ENCODE data around the gene PIAS1.

The PIAS1 gene

DNA sequence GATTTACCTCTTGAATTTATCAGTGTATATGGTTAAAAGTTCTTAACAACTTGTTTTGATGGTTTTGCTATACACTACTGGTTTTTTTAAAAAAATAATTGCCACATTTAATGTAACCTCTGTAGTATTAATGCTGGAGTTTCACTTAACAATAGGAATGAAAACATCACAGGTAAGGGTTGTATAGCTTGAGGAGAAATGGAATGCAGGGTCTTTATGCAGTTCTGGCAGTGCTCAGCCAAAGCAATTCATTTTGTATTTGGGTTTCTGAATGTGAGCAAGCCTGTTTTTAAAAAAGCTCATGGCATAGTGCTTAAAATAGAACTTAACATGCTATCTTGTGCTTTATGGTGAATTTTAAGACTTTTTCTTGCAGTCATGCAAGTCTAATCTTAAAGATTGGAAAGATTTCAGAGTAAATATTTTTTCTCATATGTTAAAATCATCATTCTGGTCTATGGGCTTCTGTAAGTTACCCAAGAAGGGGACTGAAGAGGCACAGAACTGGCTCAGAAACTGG lies 8.9 kb downstream of the PIAS1 start:
- DNase-seq, result no peak

DNA sequence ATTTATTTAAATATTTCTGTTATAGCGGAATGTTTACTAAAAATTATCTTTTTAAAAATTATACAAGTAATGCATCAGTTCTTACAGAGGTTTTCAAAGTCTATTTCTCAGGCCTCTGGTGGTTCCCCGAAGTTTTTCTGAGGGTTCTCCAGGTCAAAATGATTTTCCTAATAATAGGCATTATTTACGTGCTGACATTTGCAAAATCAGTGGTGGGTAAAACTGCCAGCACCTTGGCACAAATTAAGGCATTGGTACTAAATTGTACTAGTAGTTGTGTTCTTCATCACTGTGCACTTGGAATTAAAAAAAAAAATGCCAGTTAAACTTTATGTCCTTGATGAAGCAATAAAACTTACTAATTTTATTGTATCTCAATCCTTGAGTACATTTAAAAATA lies 9.5 kb downstream of the PIAS1 start:
- DNase-seq, result no peak

DNA sequence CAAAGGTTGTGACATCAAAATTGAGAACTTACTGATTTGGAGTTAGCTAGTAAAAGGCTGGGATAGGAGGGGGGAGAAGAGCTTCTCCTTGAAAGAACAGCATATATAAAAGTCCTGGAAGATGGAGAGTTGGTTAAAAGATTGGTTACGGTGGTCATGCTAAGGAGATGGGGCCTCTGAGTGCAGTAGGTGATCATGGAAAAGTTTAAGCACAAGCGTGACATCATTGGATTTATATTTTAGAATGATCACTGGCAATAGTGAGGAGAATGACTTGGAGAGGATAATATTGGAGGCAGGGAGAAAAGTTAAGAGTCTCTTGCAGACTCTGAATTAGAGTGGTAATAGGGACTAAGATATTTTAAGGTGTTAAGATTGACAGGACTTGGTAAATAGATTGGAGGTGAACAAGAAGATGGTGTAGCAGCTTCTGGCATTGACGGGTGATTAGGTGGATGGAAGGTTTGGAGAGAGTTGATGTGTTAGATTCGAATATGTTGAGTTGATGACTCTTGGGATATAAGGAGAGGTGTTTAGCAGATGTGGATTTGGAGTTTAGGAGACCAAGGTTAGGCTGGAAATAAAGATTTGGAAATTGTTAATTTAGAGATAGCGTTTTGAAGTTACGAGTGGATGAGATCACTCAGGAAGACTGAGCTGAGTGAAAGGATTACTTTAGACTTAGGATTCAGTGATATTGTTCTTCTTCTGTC lies 19.6 kb downstream of the PIAS1 start:
- no peak for DNase-seq

DNA sequence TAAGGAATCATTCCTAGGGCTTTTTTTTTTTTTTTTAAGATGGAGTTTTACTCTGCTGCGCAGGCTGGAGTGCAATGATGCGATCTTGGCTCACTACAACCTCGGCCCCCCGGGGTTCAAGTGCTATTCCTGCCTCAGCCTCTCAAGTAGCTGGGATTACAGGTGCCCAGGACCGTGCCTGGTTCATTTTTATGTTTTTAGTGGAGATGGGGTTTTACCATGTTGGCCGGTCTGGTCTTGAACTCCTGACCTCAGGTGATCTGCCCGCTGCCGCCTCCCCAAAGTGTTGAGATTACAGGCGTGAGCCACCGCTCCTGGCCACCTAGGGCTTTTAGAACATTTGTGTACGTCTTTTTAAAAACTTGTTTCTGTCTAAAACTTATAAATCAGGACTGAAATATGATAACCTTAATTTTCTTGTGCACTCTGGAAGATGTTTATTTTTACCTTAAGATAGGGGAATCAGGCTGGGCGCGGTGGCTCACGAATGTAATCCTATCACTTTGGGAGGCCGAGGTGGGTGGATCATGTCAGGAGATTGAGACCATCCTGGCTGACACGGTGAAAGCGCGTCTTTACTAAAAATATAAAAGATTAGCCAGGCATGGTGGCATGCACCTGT lies 21.8 kb downstream of the PIAS1 start:
- DNase-seq, result no peak

DNA sequence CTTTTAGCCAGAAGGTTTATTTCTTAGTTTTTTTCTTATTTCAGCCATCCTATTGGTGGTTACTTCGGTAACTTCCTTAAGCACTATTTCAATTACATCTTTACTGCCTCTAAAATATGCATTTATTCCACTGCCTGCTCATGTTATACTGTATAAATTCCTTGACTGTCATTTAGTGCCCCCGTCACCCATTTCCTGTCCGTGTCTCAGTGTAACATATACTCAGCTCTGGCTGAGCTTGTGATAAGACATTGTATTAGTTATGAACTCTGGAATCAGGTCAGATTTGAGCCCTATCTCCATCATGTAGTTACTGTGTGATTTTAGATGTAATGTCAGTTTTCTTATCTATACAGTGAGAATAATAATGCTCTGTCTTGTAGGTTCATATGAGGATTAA lies 24.2 kb downstream of the PIAS1 start:
- no peak for DNase-seq

DNA sequence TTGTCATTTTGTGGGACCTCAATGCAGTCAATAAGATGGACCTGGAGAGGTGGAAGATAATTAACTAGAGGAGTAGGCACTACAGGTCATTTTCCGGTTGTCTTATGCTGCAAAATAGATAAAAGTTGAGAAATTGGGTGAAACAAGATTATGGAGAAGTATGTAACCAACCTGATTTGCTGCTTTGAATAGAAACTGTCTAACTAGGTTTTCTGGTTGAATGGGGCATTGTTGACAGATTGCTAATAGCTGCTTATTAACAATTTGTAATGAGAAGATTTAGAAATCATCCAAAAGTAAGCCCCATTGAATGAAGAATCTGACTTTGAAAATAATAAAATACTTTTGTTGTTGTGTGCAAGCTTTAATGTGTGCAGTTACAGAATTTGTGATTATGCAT lies 26.2 kb downstream of the PIAS1 start:
- no peak for DNase-seq

DNA sequence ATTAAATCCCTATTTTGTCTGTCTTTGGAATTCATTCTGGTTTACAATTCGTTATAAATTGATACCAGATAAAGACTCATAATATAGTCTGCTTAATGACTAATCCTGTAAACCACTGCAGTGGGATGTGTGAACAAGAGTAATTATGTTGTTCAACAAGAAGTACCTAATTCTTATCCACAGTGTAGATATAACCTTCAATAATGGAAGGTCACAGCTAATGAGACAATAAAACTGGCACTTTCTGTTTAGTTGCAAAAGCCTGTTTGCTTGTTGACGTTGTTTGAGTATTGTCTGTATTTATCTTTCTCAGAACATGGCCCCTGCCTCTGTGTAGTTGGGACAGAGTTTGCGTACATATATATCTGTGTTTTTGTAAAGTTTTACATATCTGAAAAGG lies 26.7 kb downstream of the PIAS1 start:
- no peak for DNase-seq

DNA sequence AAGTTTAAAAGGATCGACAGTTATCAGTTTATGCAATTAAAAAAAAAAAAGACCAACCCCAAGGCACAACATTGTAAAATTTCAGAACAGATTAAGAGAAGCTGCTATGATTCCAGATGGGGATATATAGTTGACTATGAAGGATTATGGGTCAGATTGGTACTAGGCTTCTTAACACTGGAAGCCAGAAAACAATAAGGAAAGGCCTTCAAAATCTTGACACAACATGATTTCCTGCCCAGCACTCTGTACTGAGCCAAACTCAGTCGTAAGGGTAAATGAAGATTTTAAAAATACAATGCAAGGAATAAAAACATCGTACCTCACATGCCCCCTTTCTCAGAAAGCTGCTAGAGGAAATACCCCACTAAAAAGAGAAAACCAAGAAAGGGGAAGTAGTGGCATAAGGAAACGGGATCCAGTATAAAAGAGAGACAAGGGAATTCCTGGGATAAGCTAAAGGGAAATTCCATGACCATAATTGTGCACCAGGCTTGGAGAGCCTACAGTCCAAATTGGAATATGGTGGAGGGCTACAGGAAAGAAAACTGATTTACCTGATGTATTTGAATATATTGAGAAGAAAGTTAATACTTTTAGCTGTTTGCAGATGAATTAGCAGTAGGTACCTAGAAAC lies 27.9 kb downstream of the PIAS1 start:
- DNase-seq, result no peak

DNA sequence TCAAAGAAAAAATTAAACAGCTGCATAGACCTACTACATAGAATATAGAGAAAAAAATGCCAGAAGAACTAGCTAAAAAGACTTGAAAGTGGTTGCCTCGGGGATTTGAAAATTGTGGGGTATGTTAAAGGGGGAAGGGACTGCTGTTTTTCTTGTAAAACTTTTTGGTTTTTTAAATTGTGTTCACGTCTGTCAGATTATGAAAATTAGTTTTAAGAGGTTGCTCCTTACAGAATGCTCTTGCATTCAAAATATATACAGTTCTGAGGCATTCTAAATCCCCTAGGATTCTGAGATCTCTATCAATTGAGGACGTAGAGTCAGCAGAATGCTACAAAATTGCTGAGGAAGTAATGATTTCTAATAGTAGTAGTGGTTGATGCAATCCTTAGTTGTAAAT lies 28.6 kb downstream of the PIAS1 start:
- no peak for DNase-seq

DNA sequence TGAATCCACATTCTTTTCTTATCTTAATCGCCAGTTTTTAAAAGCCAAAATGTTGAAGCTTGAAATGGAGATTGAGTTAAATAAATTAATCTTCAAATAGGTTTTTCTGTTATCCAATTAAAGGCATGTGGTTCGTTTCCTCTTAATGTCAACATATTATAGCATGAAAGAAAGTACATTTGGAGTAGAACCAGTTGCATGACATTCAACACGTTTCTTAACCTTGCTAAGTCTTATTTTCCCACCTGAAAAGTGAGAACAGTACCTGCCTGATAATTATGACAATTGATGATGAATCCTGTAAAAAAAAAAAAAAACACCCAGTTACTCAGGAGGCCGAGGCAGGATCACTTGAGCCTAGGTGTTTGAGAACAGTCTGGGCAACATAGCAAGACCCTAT lies 29.3 kb downstream of the PIAS1 start:
- no peak for DNase-seq

DNA sequence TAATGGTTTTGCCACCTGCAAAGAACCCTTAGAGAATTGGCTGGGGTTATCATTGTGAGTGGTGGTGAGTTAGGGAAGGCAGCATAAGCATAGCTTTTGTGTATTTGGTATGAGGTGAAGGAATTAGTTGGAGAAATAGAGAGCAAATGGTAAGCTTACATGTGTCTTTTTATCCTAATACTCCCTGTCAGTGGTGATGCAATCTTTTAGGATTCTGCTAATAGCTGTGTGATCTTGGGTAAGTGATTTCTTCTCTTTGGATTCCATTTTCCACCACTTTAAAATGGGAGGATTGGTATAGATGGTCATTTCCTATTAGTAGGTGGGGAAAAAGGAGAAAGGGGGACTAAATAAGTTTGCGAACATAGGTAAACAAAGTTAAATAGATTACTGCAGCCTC lies 30.9 kb downstream of the PIAS1 start:
- no peak for DNase-seq

DNA sequence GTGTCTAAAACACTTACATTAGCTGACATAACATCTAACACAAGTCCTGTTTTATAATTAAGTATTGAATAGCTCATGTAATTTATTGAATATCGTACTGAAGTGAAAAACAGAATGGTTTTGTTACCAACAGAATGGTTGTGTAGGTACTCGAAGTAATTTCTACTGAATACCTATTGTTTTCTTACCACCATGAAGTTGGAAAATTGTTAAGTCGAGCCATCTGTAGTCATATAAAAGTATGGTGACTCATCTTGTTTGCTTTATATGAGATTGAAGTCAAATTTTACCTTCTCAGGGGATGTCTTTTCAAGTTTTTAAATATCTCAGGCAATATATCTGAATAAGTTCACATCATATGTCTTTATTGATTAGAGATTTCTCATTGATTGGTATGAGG lies 37.6 kb downstream of the PIAS1 start:
- DNase-seq, result no peak

DNA sequence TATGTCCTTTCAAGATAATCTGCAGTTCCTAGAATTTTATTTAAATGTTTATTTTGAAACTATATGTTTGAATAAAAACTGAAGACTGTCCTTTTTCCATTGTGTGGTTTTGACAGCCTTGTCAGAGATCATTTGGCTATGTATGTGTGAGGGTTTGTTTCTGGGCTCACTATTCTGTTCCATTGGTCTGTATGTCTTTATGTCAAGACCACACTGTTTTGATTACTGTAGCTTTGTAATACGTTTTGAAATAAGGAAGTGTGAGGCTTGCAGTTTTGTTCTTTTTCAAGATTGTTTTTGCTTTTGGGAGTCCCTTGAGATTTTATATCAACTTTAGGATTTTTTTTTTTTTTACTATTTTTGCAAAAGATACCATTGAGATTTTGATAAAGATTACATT lies 42.0 kb downstream of the PIAS1 start:
- DNase-seq, result no peak

DNA sequence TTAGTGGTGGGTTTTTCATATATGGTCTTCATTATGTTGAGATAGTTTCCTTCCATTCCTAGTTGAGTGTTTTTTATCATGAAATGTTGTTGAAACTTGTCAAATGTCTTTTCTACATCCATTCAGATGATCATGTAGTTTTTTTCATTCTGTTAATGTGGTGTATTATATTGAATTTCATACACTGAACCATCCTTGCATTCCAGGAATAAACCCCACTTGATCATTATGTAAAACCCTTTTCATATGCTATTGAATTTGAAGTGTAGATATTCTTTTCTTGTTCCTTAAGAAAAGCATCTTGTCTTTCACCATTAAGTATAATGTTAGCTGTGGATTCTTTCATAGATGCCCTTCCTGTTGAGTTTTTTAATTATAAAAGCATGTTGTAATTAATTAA lies 42.9 kb downstream of the PIAS1 start:
- no peak for DNase-seq

DNA sequence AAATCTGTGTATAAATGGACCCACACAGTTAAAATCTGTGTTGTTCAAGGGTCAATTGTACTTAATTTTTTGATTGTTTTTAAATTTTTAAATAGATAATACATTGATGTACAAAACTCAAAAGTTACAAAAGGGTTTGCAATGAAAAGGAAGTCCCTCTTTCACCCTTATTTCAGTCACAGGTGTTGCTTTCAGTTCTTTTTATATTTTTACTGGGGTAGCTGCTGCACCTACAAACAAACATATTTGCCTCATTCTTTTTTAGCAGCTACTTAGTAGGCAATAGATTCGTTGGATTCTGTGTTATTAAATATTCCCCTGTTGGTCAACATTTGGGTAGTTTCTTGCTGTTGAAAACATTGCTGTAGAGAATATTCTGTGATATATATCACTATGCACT lies 44.4 kb downstream of the PIAS1 start:
- no peak for DNase-seq

DNA sequence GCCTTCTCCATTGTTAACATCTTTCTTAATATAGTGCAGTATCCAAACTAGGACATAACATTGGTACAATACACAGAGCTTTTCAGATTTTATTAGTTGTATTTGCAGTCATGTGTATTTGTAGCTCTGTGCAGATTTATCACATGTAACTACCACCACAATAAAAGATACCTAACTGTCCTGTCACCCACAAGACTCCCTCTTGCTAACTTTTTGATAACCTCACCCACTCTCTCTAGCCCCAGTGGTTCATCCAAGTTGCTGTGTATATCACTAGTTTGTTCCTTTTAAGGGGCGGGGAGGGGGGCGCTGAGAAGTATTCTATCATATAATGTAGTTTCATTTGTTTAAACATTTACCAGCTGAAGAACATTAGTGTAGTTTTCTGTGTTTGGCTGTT lies 46.1 kb downstream of the PIAS1 start:
- DNase-seq, result no peak

DNA sequence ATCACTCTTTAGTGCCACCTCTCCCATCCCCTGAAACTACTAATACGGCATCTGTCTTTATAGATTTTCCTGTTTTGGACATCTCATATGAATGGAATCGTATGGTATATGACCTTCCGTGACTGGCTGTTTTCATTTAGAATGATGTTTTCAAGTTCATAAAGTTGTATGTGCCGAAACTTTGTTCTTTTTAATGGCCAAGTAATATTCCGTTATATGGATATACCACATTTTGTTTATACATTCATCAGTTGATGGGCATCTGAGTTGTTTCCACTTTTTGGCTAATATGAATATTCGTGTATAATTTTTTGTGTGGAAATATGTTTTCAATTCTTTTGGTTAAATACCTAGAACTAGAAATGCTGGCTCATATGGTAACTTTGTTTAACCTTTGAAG lies 49.5 kb downstream of the PIAS1 start:
- DNase-seq, result no peak

DNA sequence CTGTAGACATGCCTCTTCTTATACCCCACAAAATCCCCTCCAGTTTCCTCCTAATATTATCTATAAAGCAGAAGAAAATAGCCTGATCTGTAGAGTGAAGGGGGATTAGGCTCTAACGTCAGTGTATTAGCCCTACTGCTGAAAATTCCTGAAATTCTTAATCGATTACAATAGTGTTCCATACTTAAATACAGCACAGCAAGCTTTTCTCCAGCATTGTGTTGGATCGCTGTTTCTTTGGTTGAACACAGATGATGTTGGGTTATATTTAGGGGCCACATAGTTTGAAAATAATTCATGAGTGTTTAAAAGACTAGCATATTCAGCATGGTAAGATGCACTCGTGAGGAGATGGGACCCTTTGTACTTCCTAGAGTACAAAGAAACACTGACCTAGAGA lies 52.5 kb downstream of the PIAS1 start:
- DNase-seq, result no peak

DNA sequence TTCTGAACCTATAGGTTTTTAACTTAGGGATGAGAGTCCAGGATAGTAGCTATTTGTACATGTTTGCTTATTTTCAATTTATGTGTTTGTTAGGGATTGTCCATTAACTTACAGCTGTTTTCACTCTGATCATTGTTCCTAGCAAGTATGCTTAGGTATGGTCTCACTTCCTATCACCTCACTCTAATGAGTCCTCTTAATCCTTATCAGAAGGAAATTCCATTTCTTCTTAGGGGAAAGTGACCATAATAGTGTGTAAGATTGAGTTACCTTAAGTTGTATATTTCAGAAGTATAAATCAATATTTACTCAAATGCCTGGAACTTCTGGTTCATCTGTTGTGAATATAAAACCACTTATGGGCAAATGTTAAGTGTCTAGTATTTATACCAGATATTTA lies 53.0 kb downstream of the PIAS1 start:
- no peak for DNase-seq

DNA sequence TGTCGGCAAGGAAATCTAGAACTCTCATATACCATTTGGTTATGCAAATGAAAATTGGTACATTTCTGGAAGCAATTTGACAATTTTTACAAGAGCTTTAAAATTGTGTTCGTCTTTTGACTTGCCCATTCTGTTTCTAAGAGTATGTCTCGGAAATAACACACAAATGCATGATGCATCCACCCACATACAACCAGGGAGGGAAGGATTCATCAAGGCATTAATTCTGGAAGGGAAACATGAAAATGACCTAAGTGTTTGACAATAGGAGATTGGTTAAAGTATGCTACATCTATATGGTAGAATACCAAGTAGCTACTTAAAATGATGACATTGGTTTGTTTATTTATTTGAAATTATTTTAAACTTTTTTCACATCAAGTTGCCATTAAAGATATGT lies 58.6 kb downstream of the PIAS1 start:
- DNase-seq, result no peak

DNA sequence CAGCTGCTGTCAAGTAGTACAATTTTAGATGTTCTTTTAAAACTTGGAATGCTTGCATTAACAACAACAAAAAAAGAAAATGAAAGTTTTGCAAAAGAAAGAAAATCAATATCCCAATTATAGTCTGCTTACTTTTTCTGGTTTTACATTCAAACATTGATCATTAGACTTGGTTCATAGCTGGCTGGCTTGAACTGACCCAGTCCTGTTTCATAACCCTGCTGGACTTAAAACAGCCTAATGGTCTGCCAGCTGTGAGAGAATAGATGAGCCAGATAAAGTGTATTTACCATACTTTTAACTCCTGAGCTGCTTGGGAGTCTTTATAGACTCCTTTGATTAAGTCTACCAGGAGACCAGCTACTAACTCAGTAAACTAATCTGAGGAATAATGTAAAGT lies 59.2 kb downstream of the PIAS1 start:
- no peak for DNase-seq

DNA sequence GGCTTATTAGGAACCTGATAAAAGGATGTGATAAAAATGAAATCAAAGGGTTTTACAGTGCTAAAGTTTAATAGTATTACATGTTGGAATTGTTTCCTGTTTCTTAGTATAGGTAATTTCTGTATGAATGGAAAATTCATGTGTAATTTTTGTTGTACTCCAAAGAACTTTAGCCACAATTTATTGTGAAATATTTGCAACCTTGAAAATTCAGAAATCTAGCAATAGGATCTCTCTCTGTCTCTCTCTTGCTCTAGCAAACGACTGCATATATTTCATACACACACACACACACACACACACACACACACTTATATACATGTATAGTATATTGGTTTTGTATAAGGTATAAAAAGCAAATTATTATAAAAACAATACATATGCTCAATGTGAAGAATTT lies 59.6 kb downstream of the PIAS1 start:
- DNase-seq, result no peak

DNA sequence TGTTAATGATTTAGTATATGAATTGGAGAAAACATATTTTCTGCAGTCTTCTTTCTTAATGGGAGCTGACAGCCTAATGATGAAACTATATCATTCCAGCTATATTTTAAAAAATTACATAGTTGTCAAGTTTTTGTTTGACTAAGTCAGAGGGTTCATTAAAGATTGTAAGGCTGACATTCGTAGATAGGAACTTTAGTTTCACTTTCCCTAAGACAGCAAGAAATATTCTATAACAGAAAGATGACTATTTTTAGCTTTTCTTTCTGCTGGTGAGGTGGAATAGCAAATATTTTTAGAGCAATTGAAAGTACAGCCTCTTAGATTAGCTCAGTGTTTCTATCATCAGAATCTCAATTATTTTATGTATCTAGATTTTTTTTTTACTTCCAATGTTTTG lies 60.2 kb downstream of the PIAS1 start:
- no peak for DNase-seq
